GM12872 (cell line): Measurements from ENCODE around the gene METTL25.

Experiments used
- TF ChIP-seq, protein P1 (sequence below): IDR thresholded peaks from 3 replicates; pipeline ENCODE4 v1.5.1; 2011; ENCODE audit warnings: low read depth, mild to moderate bottlenecking, low read length, moderate library complexity; ENCODE audit not compliant: insufficient read depth

Gene METTL25

DNA sequence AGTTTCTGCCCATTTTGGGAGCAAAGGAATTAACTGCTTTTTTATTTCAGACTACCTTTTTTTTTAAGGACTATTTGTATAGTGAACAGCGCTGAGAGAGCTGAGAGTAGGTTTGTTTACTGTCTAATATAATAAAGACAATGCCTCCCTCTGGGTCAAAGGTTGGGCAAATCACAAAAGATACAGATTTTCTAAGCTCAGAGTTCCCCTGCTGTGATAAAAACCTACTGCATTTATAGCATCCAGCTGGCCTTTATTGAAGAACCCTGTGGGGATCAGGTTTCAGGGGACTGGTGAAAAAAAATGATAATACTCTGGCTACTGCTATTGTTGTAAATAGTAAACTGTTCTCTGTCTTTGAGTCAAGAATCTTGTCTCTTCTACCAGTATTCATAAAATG is 28.8 kb upstream of the METTL25 start:
- TF ChIP-seq, protein P1, sequence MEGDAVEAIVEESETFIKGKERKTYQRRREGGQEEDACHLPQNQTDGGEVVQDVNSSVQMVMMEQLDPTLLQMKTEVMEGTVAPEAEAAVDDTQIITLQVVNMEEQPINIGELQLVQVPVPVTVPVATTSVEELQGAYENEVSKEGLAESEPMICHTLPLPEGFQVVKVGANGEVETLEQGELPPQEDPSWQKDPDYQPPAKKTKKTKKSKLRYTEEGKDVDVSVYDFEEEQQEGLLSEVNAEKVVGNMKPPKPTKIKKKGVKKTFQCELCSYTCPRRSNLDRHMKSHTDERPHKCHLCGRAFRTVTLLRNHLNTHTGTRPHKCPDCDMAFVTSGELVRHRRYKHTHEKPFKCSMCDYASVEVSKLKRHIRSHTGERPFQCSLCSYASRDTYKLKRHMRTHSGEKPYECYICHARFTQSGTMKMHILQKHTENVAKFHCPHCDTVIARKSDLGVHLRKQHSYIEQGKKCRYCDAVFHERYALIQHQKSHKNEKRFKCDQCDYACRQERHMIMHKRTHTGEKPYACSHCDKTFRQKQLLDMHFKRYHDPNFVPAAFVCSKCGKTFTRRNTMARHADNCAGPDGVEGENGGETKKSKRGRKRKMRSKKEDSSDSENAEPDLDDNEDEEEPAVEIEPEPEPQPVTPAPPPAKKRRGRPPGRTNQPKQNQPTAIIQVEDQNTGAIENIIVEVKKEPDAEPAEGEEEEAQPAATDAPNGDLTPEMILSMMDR = no peak

DNA sequence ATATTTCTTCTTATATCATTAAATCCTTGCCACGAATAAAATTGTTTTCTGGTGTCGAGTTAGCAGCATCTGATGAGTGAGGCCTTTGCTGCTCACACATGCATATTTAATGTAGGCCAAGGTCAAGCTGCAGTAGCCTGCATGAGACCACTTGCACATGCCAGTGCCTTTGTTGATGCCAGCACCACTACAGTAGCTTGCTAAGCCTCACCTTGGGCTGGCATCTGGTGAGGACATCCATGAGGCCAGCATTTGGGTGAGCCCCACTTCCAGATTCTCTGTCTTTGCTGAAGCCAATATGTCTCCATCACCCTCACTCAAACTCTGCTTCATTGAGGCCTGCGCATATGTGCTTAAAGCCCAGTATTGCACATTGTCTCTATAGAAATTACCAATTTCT is 8.2 kb upstream of the METTL25 start:
- TF ChIP-seq, protein P1 = no peak

DNA sequence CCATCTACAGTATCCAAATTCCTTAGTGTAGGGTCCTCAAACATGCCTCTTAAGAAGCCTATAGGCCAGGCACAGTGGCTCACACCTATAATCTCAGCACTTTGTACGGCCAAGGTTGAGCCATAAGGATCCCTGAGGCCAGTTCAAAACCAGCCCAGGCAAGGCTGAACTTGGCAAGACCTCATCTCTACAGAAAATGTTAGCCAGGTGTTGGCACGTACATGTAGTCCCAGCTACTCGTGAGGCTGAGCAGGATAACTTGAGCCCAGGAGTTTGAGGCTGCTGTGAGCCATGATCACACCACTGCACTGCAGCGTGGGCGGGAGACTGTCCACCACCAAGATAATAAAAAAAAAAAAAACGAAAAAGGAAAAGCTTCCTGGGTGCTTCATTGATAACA is 6.9 kb upstream of the METTL25 start:
- TF ChIP-seq, protein P1 = no peak

DNA sequence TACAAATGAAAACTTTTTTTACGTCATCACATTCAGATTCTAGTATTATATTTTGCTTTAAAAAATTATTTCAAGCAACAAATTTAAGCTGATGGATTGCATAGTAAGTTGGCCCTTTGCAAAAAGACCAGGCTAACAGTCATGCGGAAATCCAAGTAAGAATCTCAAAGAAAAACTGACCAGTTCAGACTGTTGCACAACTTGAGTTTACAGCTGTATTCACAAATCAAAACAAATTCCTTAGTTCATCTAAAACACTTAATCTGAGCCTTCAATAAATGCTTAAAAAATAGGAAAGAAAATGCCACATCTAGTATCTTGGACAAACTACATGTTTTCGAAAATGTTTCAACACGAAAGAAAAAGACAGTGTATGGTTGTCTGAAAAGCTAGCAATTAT is 989 bp upstream of the METTL25 start:
- TF ChIP-seq, protein P1 = no peak

DNA sequence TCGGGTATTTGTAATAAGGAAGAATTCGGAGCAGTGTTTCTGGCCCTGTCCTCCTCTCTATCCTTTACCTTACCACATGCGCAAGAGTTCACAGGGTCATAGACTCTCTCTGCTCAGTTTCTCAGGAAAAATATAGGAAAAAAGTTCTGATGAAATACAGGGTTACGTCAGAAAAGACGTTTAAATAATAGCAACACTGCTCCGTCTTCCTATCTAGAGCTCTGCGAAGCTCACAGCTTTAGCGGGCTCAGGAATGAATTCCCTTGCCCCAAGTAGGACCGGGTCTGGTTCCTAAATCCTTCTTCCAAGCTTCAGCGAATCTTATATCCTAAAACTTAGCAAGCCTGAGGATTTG is 507 bp upstream of the METTL25 start:
- TF ChIP-seq, protein P1 = no peak

DNA sequence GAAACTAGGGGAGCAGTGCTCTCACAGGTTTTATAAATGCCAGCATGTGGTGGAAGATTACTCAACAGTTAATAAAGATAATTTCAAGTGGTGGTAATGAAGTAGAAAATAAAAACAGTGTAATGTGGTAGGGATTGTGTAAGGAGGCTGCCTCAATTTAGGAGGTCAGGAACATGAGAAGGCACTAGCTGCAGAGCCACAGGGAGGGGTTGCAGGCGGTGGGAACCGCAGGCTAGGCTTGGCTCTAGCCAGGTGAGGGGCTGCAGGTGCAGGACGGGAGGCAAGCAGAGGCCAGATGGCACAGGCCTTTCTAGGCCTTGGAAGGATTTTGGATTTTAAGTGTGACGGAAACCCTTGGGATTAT is 768 bp downstream of the METTL25 start:
- TF ChIP-seq, protein P1 = no peak

DNA sequence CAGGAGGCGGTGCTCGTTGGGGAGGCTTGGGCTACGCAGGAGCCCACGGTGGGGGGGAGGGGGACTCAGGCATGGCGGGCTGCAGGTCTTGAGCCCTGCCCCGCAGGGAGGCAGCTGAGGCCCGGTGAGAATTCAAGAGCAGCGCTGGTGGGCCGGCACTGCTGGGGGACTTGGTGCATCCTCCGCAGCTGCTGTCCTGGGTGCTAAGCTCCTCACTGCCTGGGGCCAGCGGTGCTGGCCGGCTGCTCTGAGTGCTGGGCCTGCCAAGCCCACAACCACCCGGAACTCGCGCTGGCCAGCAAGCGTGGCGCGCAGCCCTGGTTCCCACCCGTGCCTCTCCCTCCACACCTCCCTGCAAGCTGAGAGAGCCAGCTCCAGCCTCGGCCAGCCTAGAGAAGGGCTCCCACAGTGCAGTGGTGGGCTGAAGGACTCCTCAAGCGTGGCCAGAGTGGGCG is 3.2 kb downstream of the METTL25 start:
- TF ChIP-seq, protein P1 = no peak

DNA sequence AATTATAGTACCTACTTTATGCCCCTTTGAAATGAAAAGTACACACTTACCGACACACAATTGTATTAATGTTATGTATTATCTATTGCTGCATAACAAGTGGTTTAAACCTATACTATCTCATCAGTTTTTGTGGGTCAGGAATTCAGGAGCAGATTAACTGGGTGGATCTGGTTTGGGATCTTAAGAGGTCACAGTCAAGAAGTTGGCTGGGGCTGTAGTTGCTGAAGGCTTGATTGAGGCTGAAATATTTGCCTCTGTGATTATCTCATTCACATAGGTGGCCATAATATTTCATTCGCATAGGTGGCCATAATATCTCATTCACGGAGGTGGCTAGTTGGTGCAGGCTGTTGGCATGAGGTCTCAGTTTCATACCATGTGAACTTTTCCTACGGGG is 5.7 kb downstream of the METTL25 start:
- TF ChIP-seq, protein P1 = no peak
